ACC112 (cell line): Measurements from ENCODE around the gene BIN1.

Experiments
- H2AFZ ChIP-seq: fragments of 200-600 bp; sonication (generic); one replicate; pipeline ENCODE4 v1.6.0; 2017; ENCODE audit warnings: antibody characterized with exemption, low read length; ENCODE audit not compliant: unreplicated experiment
- H3K27ac ChIP-seq: fragments of 200-600 bp; sonication (generic); 2 replicates; pipeline ENCODE4 v1.5.1; 2014; ENCODE audit warnings: low read depth, mild to moderate bottlenecking, antibody characterized with exemption, low read length, moderate library complexity
- H3K27me3 ChIP-seq: fragments of 200-600 bp; sonication (generic); 2 replicates; pipeline ENCODE4 v1.6.1; 2014; ENCODE audit warnings: mild to moderate bottlenecking, antibody characterized with exemption, low read length, moderate library complexity, mixed read lengths; ENCODE audit not compliant: insufficient read depth
- H3K36me3 ChIP-seq: fragments of 200-600 bp; sonication (generic); 2 replicates; pipeline ENCODE4 v1.6.1; 2016; ENCODE audit warnings: mild to moderate bottlenecking, antibody characterized with exemption, low read length, moderate library complexity, mixed read lengths; ENCODE audit not compliant: insufficient read depth
- H3K4me1 ChIP-seq: fragments of 200-600 bp; sonication (generic); one replicate; pipeline ENCODE4 v1.6.1; 2016; ENCODE audit warnings: low read length, mixed read lengths; ENCODE audit not compliant: insufficient read depth, unreplicated experiment, control insufficient read depth
- H3K4me3 ChIP-seq: fragments of 200-600 bp; sonication (generic); 2 replicates; pipeline ENCODE4 v1.5.1; 2014; ENCODE audit warnings: mild to moderate bottlenecking, low read depth, low read length
- H3K79me2 ChIP-seq: fragments of 200-600 bp; sonication (generic); one replicate; pipeline ENCODE4 v1.6.0; 2016; ENCODE audit warnings: low read length; ENCODE audit not compliant: control insufficient read depth, unreplicated experiment, insufficient read depth

BIN1 gene

GRCh38 chr2:127051116-127052056, 55.6 kb downstream of the BIN1 start:
- Histone ChIP-seq H3K4me1 (peaks cover 2% of the 10 kb centered on the region), H3K36me3 (no peaks in the 10 kb centered on the region), H3K79me2 (no peaks in the 10 kb centered on the region), H2AFZ (no peak overlapping the region), H3K4me3 (no peak overlapping the region), H3K27ac (no peak overlapping the region), H3K27me3 (no peaks in the 10 kb centered on the region)

GRCh38 chr2:127050803-127051115, 56.2 kb downstream of the BIN1 start:
- Histone ChIP-seq H3K4me1 (peaks cover 5% of the 10 kb centered on the region), H3K36me3 (no peaks in the 10 kb centered on the region), H2AFZ (no peak overlapping the region), H3K27ac (no peak overlapping the region), H3K4me3 (no peak overlapping the region), H3K27me3 (no peaks in the 10 kb centered on the region), H3K79me2 (no peaks in the 10 kb centered on the region)

- H2AFZ ChIP-seq, result no peak overlapping the region
- H3K4me1 ChIP-seq, result peaks cover 5% of the 10 kb centered on the region
- no peak overlapping the region for H3K27ac ChIP-seq
- H3K36me3 ChIP-seq, result no peaks in the 10 kb centered on the region
- no peak overlapping the region for H3K4me3 ChIP-seq
- no peaks in the 10 kb centered on the region for H3K79me2 ChIP-seq
- no peaks in the 10 kb centered on the region for H3K27me3 ChIP-seq
Observed at GRCh38 chr2:127049927-127050802, 56.8 kb downstream of the BIN1 start.

GRCh38 chr2:127048969-127049897, 57.7 kb downstream of the BIN1 start:
- no peaks in the 10 kb centered on the region for H3K27me3 ChIP-seq
- no peak overlapping the region for H2AFZ ChIP-seq
- H3K4me1 ChIP-seq, result peaks cover 5% of the 10 kb centered on the region
- no peak overlapping the region for H3K27ac ChIP-seq
- no peaks in the 10 kb centered on the region for H3K36me3 ChIP-seq
- H3K79me2 ChIP-seq, result no peaks in the 10 kb centered on the region
- H3K4me3 ChIP-seq, result no peak overlapping the region

- Histone ChIP-seq H3K27me3 (no peaks in the 10 kb centered on the region), H3K36me3 (no peaks in the 10 kb centered on the region), H3K27ac (no peak overlapping the region), H3K79me2 (no peaks in the 10 kb centered on the region), H2AFZ (no peak overlapping the region), H3K4me3 (no peak overlapping the region), H3K4me1 (peaks cover 5% of the 10 kb centered on the region)
Observed at GRCh38 chr2:127048618-127048935, 58.4 kb downstream of the BIN1 start.

GRCh38 chr2:127047716-127048617, 59.0 kb downstream of the BIN1 start:
- no peaks in the 10 kb centered on the region for H3K79me2 ChIP-seq
- H3K4me1 ChIP-seq, result peaks cover 5% of the 10 kb centered on the region
- H3K27ac ChIP-seq, result no peak overlapping the region
- H3K36me3 ChIP-seq, result no peaks in the 10 kb centered on the region
- no peak overlapping the region for H3K4me3 ChIP-seq
- no peak overlapping the region for H2AFZ ChIP-seq
- H3K27me3 ChIP-seq, result no peaks in the 10 kb centered on the region

GRCh38 chr2:127047054-127047453, 59.9 kb downstream of the BIN1 start:
- no peaks in the 10 kb centered on the region for H3K36me3 ChIP-seq
- H3K4me3 ChIP-seq, result no peak overlapping the region
- H3K79me2 ChIP-seq, result no peaks in the 10 kb centered on the region
- peaks cover 5% of the 10 kb centered on the region for H3K4me1 ChIP-seq
- H3K27ac ChIP-seq, result no peak overlapping the region
- no peak overlapping the region for H2AFZ ChIP-seq
- no peaks in the 10 kb centered on the region for H3K27me3 ChIP-seq

- H3K79me2 ChIP-seq, result no peaks in the 10 kb centered on the region
- H3K4me1 ChIP-seq, result peaks cover 5% of the 10 kb centered on the region
- H3K27ac ChIP-seq, result no peak overlapping the region
Observed at GRCh38 chr2:127046579-127046978, 60.4 kb downstream of the BIN1 start.

GRCh38 chr2:127045792-127046501, 61.0 kb downstream of the BIN1 start:
- no peak overlapping the region for H3K4me3 ChIP-seq
- no peaks in the 10 kb centered on the region for H3K36me3 ChIP-seq
- H3K27me3 ChIP-seq, result no peaks in the 10 kb centered on the region
- H3K27ac ChIP-seq, result no peak overlapping the region
- peaks cover 5% of the 10 kb centered on the region for H3K4me1 ChIP-seq
- H3K79me2 ChIP-seq, result no peaks in the 10 kb centered on the region
- H2AFZ ChIP-seq, result peak overlapping the region; percentile 25

More at GRCh38 chr2:127046579-127046978, 60.4 kb downstream of the BIN1 start:
- no peak overlapping the region for H3K4me3 ChIP-seq
- no peaks in the 10 kb centered on the region for H3K27me3 ChIP-seq
- H3K36me3 ChIP-seq, result no peaks in the 10 kb centered on the region
- H2AFZ ChIP-seq, result no peak overlapping the region
